ENCODE measurements around the gene VIM. TPM values are rescaled to one million over a fixed set of nuclear protein-coding genes. Genes with fewer than 3 reads are reported as not detected.

The VIM gene
- total RNA-seq, 1 experiment from 2014 or later, result 7.2 TPM

GRCh38 chr10:17190602-17191001 lies 37.4 kb upstream of the VIM start:
- intact Hi-C loops (cut with micrococcal nuclease), result no loop called here
- no peaks in the 10 kb centered on the region for H3K36me3 ChIP-seq (ENCODE audit: control insufficient read depth in 1 of 2, insufficient read depth in 2 of 2, low read length in 2 of 2)
- no peaks in the 10 kb centered on the region for H3K9me2 ChIP-seq (ENCODE audit: insufficient read depth)
- no peaks in the 10 kb centered on the region for H4K20me1 ChIP-seq (ENCODE audit: insufficient read depth)
- TF ChIP-seq ZFX (IDR thresholded peaks at IDR 0.05) (no peak), SP1 (IDR thresholded peaks at IDR 0.05; ENCODE audit: low read depth) (no peak), POLR2A (IDR thresholded peaks at IDR 0.05; ENCODE audit: borderline replicate concordance, extremely low read depth, insufficient read depth, insufficient read length) (no peak), EZH2 (IDR thresholded peaks at IDR 0.05) (no peak), YY1 (IDR thresholded peaks at IDR 0.05; ENCODE audit: extremely low read depth, insufficient replicate concordance, low read depth, low read length) (no peak), ELF1 (IDR thresholded peaks at IDR 0.05; ENCODE audit: borderline replicate concordance, low read depth) (no peak), ZNF274 (IDR thresholded peaks at IDR 0.05; ENCODE audit: low read depth, low read length) (no peak), EGR1 (IDR thresholded peaks at IDR 0.05; ENCODE audit: low read depth) (no peak)
- no peak overlapping the region for H3K27ac ChIP-seq (ENCODE audit: low read depth, low read length)
- H3K4me1 ChIP-seq (ENCODE audit: control insufficient read depth in 1 of 2, insufficient read depth in 2 of 2, low read length in 2 of 2), result no peaks in the 10 kb centered on the region
- no peak overlapping the region for H3K4me2 ChIP-seq (ENCODE audit: low read length)
- ChIA-PET CTCF (no interaction called here), POLR2A (no interaction called here), RAD21 (ENCODE audit: low non-redundant PET in 1 of 2, low total read pairs in 2 of 2, uncharacterized antibody in 2 of 2, unreplicated experiment in 2 of 2) (no interaction called here)
- H2AFZ ChIP-seq (ENCODE audit: low read depth, low read length, poor library complexity, severe bottlenecking), result no peak overlapping the region
- DNase-seq (ENCODE audit: low read depth, low spot score) (no peak), ATAC-seq (no peak)
- no peak overlapping the region for H3K9ac ChIP-seq (ENCODE audit: low read length)
- no peak overlapping the region for H3K4me3 ChIP-seq (replicated peaks in 1 of 2; ENCODE audit: low read depth in 1 of 2, low read length in 2 of 2)
- H3K79me2 ChIP-seq (ENCODE audit: insufficient read depth, low read length), result no peaks in the 10 kb centered on the region
- no TSS peak for BruUV-seq (replicated peaks)
- no peaks in the 10 kb centered on the region for H3K27me3 ChIP-seq (ENCODE audit: insufficient read depth, low read length)
- no peaks in the 10 kb centered on the region for H3K9me3 ChIP-seq (ENCODE audit: control insufficient read depth in 1 of 2, insufficient read depth in 1 of 2, low read depth in 1 of 2, low read length in 2 of 2)

GRCh38 chr10:17195083-17195482 lies 33.0 kb upstream of the VIM start:
- ChIA-PET POLR2A (no interaction called here), CTCF (no interaction called here), RAD21 (ENCODE audit: low non-redundant PET in 1 of 2, low total read pairs in 2 of 2, uncharacterized antibody in 2 of 2, unreplicated experiment in 2 of 2) (no interaction called here)
- DNase-seq (ENCODE audit: low read depth, low spot score), result no peak
- H3K4me3 ChIP-seq (replicated peaks in 1 of 2; ENCODE audit: low read depth in 1 of 2, low read length in 2 of 2), result no peak overlapping the region
- H3K4me1 ChIP-seq (ENCODE audit: control insufficient read depth in 1 of 2, insufficient read depth in 2 of 2, low read length in 2 of 2), result peaks cover 3 to 5% of the 10 kb centered on the region in 2 experiments
- H3K79me2 ChIP-seq (ENCODE audit: insufficient read depth, low read length), result no peaks in the 10 kb centered on the region; the same call in 1 of the 2 replicates
- H3K9me3 ChIP-seq (ENCODE audit: control insufficient read depth in 1 of 2, insufficient read depth in 1 of 2, low read depth in 1 of 2, low read length in 2 of 2), result no peaks in the 10 kb centered on the region
- no peaks in the 10 kb centered on the region for H3K36me3 ChIP-seq (ENCODE audit: control insufficient read depth in 1 of 2, insufficient read depth in 2 of 2, low read length in 2 of 2)
- intact Hi-C loops (cut with micrococcal nuclease), result no loop called here
- TF ChIP-seq ZFX (IDR thresholded peaks at IDR 0.05) (no peak), ZNF274 (IDR thresholded peaks at IDR 0.05; ENCODE audit: low read depth, low read length) (no peak), CEBPB (IDR thresholded peaks at IDR 0.05; ENCODE audit: low read depth) (no peak)
- no peaks in the 10 kb centered on the region for H4K20me1 ChIP-seq (ENCODE audit: insufficient read depth)
- no peak overlapping the region for H3K4me2 ChIP-seq (ENCODE audit: low read length)
- H3K9me2 ChIP-seq (ENCODE audit: insufficient read depth), result no peaks in the 10 kb centered on the region
- H3K27me3 ChIP-seq (ENCODE audit: insufficient read depth, low read length), result no peaks in the 10 kb centered on the region
- no peak overlapping the region for H2AFZ ChIP-seq (ENCODE audit: low read depth, low read length, poor library complexity, severe bottlenecking)
- BruUV-seq (replicated peaks), result no TSS peak
- no peak overlapping the region for H3K27ac ChIP-seq (ENCODE audit: low read depth, low read length)
- H3K9ac ChIP-seq (ENCODE audit: low read length), result no peak overlapping the region
- ATAC-seq, result no peak

Data from HCT116 (cell line).